Stimulated activated CD8-positive, alpha-beta memory T cell treated with anti-CD3 and anti-CD28 coated beads, Interleukin-15, amount 100 ng/mL, for 24 hours (primary cell): ENCODE measurements around the gene CRYBA2.

ENCODE experiments used
- DNase-seq: peaks from one replicate; pipeline ENCODE4 v3.0.0-alpha.2; 2020; ENCODE audit warnings: low read depth

CRYBA2 gene

GRCh38 chr2:218999021-218999880 lies 6.0 kb upstream of the CRYBA2 start:
- no peak for DNase-seq

GRCh38 chr2:218998414-218999002 lies 5.3 kb upstream of the CRYBA2 start:
- DNase-seq: no peak

GRCh38 chr2:218997731-218998130 lies 4.5 kb upstream of the CRYBA2 start:
- no peak for DNase-seq

- DNase-seq: no peak
Observed at GRCh38 chr2:218996937-218997336, 3.7 kb upstream of the CRYBA2 start.

GRCh38 chr2:218995972-218996711 lies 2.9 kb upstream of the CRYBA2 start:
- DNase-seq: peak; percentile 71

GRCh38 chr2:218995561-218995960 lies 2.3 kb upstream of the CRYBA2 start:
- DNase-seq: no peak

- no peak for DNase-seq
Observed at GRCh38 chr2:218992703-218993344, 398 bp downstream of the CRYBA2 start.

- DNase-seq: no peak
Observed at GRCh38 chr2:218992196-218992595, 1.0 kb downstream of the CRYBA2 start.

- no peak for DNase-seq
Observed at GRCh38 chr2:218991674-218992168, 1.5 kb downstream of the CRYBA2 start.

GRCh38 chr2:218990612-218991011 lies 2.6 kb downstream of the CRYBA2 start:
- DNase-seq: no peak

GRCh38 chr2:218990052-218990451 lies 3.2 kb downstream of the CRYBA2 start:
- DNase-seq: no peak

GRCh38 chr2:218988650-218989049 lies 4.6 kb downstream of the CRYBA2 start:
- DNase-seq: no peak

GRCh38 chr2:218988164-218988563 lies 5.1 kb downstream of the CRYBA2 start:
- DNase-seq: no peak

- no peak for DNase-seq
Observed at GRCh38 chr2:218986148-218986761, 7.0 kb downstream of the CRYBA2 start.

- DNase-seq: no peak
Observed at GRCh38 chr2:218985325-218986091, 7.7 kb downstream of the CRYBA2 start.

GRCh38 chr2:218985021-218985324 lies 8.2 kb downstream of the CRYBA2 start, which contains the start of gene FEV:
TSS of gene FEV (minus strand) at chr2:218985184. CDS start at chr2:218985075, 109 bp downstream.
- DNase-seq: no peak

- DNase-seq: no peak
Observed at GRCh38 chr2:218984239-218985020, 8.8 kb downstream of the CRYBA2 start.

- no peak for DNase-seq
Observed at GRCh38 chr2:218983934-218984238, 9.3 kb downstream of the CRYBA2 start.

- no peak for DNase-seq
Observed at GRCh38 chr2:218983263-218983933, 9.8 kb downstream of the CRYBA2 start.
